Activated CD8-positive, alpha-beta memory T cell treated with anti-CD3 and anti-CD28 coated beads, Interleukin-2, amount 50 U/mL, for 24 hours (primary cell): ENCODE results near the gene ETV6.
"Not testable (repeated sequence)": the region's sequence is repeated elsewhere in the genome, so short reads cannot be mapped to it uniquely, and the experiment has no call there.

ENCODE experiments used
- DNase-seq: peaks from one replicate; pipeline ENCODE4 v3.0.0-alpha.2; 2020; ENCODE audit errors: extremely low read depth

The ETV6 gene

DNA sequence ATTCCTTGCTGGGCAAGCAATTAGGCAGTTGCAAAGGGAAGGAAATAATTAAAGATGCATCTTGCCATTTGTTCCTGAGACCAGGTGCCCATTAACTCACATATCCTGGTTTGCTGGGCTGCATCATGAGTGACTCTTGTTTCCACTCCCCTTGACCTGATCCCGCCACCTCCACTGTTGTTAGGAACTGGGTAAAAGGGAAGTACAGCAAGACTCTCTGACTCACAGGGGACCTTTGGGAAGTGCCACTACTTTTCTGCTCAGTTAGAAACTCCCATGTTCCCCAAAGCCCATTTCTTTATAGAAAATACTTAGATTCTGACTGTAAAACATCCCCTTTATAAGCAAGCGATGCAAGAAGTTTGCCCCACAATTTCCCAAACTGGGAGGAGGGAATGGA is 235.2 kb downstream of the ETV6 start:
- DNase-seq: no peak

DNA sequence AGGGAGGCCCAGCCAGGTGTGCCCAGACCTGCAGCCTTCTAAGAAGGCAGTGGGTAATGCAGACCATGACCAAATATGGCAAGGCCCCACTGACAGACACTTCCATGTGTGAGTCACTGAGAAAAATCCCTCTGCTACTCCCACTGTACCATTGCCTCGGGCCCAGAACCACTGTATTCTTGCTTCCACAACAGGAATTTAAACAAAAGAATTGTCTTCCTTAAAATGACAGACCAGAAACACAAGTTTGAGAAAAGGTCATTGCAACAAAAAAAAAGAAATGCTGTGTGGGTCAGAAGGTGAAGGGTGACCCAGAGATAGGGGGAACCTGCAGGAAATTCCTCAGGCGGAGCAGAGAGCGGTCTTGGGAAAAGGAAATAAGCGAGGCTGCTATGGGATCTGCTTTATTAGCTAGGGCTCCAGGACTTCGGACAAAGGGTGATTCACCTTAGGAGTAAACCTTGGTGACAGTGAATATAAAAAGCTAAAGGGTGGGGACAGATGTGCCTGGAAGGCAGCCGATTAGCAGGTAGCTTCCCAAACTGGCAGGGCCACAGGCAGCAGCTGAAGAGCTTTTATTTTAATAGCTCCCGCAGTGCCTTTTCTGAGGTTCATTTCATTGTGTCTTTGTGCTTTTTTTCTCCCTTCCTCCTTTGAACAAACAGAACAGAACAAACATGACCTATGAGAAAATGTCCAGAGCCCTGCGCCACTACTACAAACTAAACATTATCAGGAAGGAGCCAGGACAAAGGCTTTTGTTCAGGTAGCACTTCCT is 236.0 kb downstream of the ETV6 start:
- DNase-seq: no peak

DNA sequence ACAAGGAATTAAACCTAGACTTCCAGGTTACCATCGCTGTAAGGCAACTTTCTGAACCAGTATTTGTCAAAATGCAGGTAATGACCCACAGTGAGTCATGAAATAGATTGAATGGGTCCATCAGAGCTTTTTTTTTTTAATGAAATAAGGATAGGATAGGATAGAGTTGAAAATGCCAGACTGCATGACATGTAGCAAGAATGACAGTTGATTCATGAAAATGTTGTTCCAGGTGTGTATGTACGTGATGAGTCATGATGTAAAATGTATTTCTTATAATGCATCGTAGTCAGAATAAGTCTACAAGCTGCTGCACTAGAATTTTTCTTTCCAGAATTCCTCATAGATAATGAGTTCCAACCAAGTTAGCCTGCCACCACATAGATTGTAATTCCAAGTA is 236.9 kb downstream of the ETV6 start:
- no peak for DNase-seq

GRCh38 chr12:11888029-11888428 is 238.6 kb downstream of the ETV6 start:
- DNase-seq: no peak

DNA sequence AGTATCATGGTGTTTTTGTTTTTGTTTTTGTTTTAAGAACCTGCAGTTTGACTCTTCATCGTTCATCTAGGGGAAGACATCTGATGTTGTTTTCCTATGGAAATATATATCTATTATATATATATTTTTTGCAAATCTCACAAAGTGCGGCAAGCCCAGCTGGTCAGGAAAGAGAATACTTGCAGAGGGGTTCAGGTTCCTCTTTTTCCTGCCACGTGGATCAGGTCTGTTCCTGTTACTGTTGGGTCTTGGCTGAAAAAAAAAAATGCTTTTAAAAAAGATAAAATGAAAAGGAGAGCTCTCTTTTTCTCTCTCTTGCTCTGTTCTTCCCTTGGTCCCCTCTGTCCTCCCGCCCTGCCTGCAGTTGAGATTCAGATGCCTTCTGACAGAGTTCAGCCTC is 241.9 kb downstream of the ETV6 start:
- DNase-seq: no peak

GRCh38 chr12:11891754-11892386 is 242.4 kb downstream of the ETV6 start:
- no peak for DNase-seq

- DNase-seq: no peak
These were observed 244.5 kb downstream of the ETV6 start for GRCh38 chr12:11893998-11894397.

- DNase-seq: no peak
These were observed 245.4 kb downstream of the ETV6 start for GRCh38 chr12:11894890-11895289.

- no peak for DNase-seq
These were observed 246.1 kb downstream of the ETV6 start for GRCh38 chr12:11895421-11896078.

DNA sequence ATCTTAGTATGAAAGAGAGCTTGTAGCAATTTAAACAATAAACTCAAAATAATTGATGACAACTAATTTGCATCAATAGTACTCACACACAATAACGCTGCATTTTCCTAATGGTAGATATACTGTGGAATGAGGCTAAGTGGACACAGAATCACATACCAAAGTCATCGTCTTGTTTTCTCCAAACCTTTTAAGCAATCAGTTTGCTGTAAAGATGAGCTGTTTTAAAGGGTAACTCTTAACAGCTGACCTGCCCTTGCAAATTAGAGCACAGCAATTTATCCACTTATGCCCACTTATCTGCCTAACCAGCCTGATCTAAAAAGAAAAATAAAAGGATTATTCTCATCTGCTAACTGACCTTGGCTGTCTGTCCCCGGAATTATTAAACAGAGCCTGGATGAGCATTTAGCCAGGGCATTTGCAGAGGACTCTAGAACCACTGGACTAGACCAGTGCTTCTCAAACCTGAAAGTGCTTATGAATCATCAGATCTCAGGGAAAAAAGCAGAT is 247.0 kb downstream of the ETV6 start:
- no peak for DNase-seq

DNA sequence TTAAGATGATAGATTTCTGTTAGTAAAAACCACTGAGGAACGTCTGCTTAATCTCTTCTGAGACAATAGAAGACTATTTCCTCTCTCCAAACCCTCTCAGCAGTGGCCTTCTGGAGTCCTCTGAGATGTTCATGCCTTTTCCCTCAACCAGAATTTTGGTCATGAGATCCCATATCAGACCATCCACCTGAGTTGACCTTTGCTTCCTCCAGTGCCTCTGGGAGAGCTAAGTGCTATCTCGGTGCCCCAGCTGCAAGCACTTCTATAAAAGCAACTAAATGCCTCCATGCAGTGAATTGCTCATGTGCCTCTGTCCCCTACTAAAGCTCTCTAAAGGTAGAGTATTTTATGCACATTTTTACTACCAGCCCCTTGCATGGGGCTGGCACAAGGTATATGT is 248.4 kb downstream of the ETV6 start:
- DNase-seq: no peak

DNA sequence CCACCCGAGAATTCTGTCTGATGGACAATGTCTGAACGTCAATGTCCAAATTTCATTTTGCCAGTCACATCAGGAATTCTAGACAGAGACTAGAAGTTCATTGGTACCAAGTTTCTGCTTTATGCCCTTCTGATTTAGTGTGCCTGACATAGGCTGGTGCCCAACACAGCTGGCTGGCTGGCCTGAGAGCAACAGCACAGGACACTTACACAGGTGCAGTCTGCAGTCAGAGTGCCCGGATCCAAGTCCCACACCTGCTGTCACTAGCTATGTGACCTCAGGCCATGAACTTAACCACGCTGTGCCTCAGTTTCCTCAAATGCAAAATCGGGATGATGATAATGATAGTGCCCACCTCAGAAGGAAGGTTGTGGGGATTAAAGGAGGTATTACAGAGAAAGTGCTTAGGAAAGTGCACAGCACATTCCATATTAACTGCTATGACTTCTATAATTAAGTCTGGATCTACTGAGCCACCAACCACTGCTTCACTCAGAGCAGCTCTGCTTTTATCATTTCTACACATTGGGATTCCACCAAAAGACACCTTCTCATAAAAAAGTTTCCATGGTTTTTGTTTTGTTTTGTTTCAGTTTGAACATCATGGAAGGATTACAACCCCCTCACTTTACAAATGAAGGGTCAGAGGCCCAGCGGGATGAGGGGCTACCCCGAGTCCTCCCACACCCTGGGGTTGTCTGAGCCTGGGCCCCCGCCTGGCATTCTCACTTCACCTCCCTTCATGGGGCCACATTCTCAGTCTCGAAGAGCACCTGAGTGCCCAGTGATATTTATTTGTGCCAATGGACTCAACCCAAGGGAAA is 252.4 kb downstream of the ETV6 start:
- DNase-seq: peak; percentile 20

- DNase-seq: no peak
These were observed 253.0 kb downstream of the ETV6 start for GRCh38 chr12:11902525-11902875.

GRCh38 chr12:11904124-11904523 is 254.7 kb downstream of the ETV6 start:
- DNase-seq: no peak

DNA sequence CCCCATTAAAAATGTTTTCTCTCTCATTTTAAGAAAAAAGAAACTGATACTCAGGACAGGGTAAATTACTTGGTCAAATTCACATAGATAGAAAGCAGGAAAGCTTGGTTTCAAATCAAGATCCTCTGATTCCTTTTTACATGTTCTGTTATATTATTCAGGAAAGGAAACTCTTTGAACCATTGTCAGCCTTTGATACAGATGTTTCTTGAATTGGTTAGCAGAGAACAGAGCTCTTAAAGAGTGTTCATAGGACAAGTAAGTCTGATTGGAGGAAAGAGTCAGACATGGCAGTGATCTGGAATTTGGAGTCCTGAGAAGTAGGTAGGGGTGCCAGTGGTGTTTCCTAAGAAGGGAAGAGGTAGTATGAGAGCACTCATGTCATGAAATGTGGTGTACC is 256.1 kb downstream of the ETV6 start:
- DNase-seq: no peak

GRCh38 chr12:11906286-11906935 is 256.9 kb downstream of the ETV6 start:
- no peak for DNase-seq

DNA sequence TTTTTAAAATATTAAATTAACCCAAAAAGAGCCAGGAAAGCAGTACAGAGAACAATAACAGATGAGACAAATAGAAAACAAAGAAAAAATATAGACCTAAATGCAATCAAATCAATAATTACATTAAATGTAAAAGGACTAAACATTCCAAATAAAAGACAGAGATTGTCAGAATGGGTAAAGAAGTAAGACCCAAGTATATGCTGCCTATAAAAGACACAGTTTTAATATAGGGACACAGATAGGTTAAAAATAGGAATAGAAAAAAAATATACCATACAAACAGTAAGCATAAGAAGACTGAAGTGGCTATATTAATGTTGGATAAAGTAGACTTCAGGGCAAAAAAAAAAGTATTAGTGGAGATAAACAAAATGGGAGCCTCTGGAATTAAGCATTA is 258.2 kb downstream of the ETV6 start:
- DNase-seq: no peak

DNA sequence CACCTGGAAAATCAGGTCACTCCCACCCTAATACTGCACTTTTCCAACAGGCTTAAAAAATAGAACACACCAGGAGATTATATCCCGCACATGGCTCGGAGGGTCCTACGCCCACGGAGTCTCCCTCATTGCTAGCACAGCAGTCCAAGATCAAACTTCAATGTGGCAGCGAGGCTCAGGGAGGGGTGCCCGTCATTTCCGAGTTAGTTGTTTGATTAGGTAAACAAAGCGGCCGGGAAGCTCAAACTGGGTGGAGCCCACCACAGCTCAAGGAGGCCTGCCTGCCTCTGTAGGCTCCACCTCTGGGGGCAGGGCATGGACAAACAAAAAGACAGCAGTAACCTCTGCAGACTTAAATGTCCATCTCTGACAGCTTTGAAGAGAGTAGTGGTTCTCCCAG is 259.9 kb downstream of the ETV6 start:
- not testable (repeated sequence) for DNase-seq

DNA sequence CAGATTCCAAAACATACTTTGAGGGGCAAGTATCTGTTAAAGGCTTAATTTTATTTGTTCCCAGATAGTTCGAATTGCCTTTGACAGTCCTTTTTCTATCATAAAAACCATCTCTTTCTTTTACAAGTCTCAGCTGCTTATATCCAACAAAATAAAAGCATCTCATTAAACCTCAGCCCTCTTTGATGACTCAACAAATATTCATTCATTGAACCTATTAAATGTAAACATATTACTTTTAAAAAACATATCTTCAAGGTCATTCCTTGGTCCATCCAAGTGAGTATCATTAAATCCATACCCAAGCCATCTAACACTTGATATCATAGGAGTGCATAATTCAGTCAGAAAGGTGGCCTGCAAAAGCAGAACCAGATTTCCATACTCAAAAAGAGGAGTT is 266.6 kb downstream of the ETV6 start:
- no peak for DNase-seq

GRCh38 chr12:11916771-11917170 is 267.3 kb downstream of the ETV6 start:
- no peak for DNase-seq

- no peak for DNase-seq
These were observed 268.0 kb downstream of the ETV6 start for GRCh38 chr12:11917501-11917900.

DNA sequence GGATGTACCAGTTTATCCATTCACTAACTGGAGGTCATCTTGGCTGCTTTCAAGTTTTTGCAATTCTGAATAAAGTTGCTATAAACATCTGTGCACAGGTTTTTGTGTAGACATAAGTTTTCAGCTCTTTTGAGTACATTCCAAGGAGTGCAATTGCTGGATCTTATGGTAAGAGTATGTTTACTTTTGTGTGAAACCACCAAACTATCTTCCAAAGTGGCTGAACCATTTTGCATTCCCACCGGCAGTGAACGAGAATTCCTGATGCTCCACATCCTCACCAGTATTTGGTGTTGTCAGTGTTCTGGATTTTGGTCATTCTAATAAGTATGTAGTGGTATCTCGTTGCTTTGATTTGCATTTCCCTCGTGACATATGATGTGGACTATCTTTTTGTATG is 270.8 kb downstream of the ETV6 start:
- no peak for DNase-seq
